BLaER1 (cell line): Measurements from ENCODE around the gene PDZD4.
A peak's percentile ranks its signal among the peaks of the same experiment; 100 is the strongest.

Experiments
- H3K27ac ChIP-seq: shearing (Covaris generic); formaldehyde crosslinking; 2 replicates; pipeline ENCODE4 v1.8.1; 2022
- H3K27me3 ChIP-seq: shearing (Covaris generic); formaldehyde crosslinking; 2 replicates; pipeline ENCODE4 v1.8.1; 2022
- H3K36me3 ChIP-seq: shearing (Covaris generic); formaldehyde crosslinking; 2 replicates; pipeline ENCODE4 v1.8.1; 2022
- H3K4me1 ChIP-seq: shearing (Covaris generic); formaldehyde crosslinking; 2 replicates; pipeline ENCODE4 v1.8.1; 2022
- H3K4me2 ChIP-seq: shearing (Covaris generic); formaldehyde crosslinking; 2 replicates; pipeline ENCODE4 v1.8.1; 2022
- H3K4me3 ChIP-seq: shearing (Covaris generic); formaldehyde crosslinking; 2 replicates; pipeline ENCODE4 v1.8.1; 2022
- H3K9ac ChIP-seq: shearing (Covaris generic); formaldehyde crosslinking; 2 replicates; pipeline ENCODE4 v1.8.1; 2022
- H3K9me3 ChIP-seq: shearing (Covaris generic); formaldehyde crosslinking; 2 replicates; pipeline ENCODE4 v1.8.1; 2022
- H4K20me1 ChIP-seq: shearing (Covaris generic); formaldehyde crosslinking; 2 replicates; pipeline ENCODE4 v1.8.1; 2022
- Cebpa-rat ChIP-seq: shearing (Covaris generic); IDR thresholded peaks from 2 replicates; pipeline ENCODE4 v1.8.1; 2022

Gene PDZD4

GRCh38 chrX:153765138-153766079 lies 64.9 kb downstream of the PDZD4 start:
- H3K4me1 ChIP-seq = peaks cover 63% of the 10 kb centered on the region
- peak overlapping the region; percentile 69 for H3K9ac ChIP-seq
- H3K27me3 ChIP-seq = peaks cover 23% of the 10 kb centered on the region; the same call in 1 of the 2 replicates
- TF ChIP-seq Cebpa-rat = no peak
- peak overlapping the region; percentile 42 for H3K4me3 ChIP-seq
- no peaks in the 10 kb centered on the region for H3K36me3 ChIP-seq
- H3K4me2 ChIP-seq = peak overlapping the region; percentile 72
- peak overlapping the region; percentile 74 for H3K27ac ChIP-seq
- H4K20me1 ChIP-seq = peaks cover 43% of the 10 kb centered on the region
- H3K9me3 ChIP-seq = no peaks in the 10 kb centered on the region

- Histone ChIP-seq H3K27ac (no peak overlapping the region), H3K4me1 (peaks cover 63% of the 10 kb centered on the region), H3K9me3 (no peaks in the 10 kb centered on the region), H3K4me2 (peak overlapping the region; percentile 72), H3K27me3 (peaks cover 25% of the 10 kb centered on the region; the same call in 1 of the 2 replicates), H3K9ac (0 out of 2 replicates have a peak overlapping the region, but pooled peaks have one; percentile 18), H4K20me1 (peaks cover 43% of the 10 kb centered on the region), H3K4me3 (no peak overlapping the region), H3K36me3 (no peaks in the 10 kb centered on the region)
- no peak for TF ChIP-seq Cebpa-rat
These were observed 65.6 kb downstream of the PDZD4 start for GRCh38 chrX:153764786-153765137.

- no peak within 1 kb of the TSS for H3K27ac ChIP-seq
- 0 out of 2 replicates have a peak within 1 kb of the TSS, but pooled peaks have one; percentile 18 for H3K9ac ChIP-seq
- peaks cover 40% of the 10 kb centered on the region for H4K20me1 ChIP-seq
- no peak within 1 kb of the TSS for H3K4me3 ChIP-seq
- H3K4me1 ChIP-seq = peaks cover 63% of the 10 kb centered on the region
- TF ChIP-seq Cebpa-rat = no peak
- peaks cover 30% of the 10 kb centered on the region; the same call in 1 of the 2 replicates for H3K27me3 ChIP-seq
- H3K4me2 ChIP-seq = peak within 1 kb of the TSS; percentile 72
- H3K9me3 ChIP-seq = no peaks in the 10 kb centered on the region
- H3K36me3 ChIP-seq = no peaks in the 10 kb centered on the region
These were observed 66.2 kb downstream of the PDZD4 start, which contains the start of gene PLXNB3 for GRCh38 chrX:153763989-153764755. Gene PLXNB3, plus strand, starts transcription at chrX:153764249. Its CDS starts 1,287 bp downstream, at chrX:153765536.

GRCh38 chrX:153763298-153763932 lies 66.9 kb downstream of the PDZD4 start:
- TF ChIP-seq Cebpa-rat = no peak
- Histone ChIP-seq H3K4me1 (peaks cover 62% of the 10 kb centered on the region), H4K20me1 (peaks cover 37% of the 10 kb centered on the region), H3K4me2 (peak overlapping the region; percentile 3; the same call in 1 of the 2 replicates), H3K4me3 (no peak overlapping the region), H3K36me3 (no peaks in the 10 kb centered on the region), H3K9ac (no peak overlapping the region), H3K27me3 (peaks cover 37% of the 10 kb centered on the region), H3K27ac (no peak overlapping the region), H3K9me3 (no peaks in the 10 kb centered on the region)

GRCh38 chrX:153762626-153763173 lies 67.6 kb downstream of the PDZD4 start:
- no peaks in the 10 kb centered on the region for H3K9me3 ChIP-seq
- no peak overlapping the region for H3K4me3 ChIP-seq
- peaks cover 37% of the 10 kb centered on the region for H4K20me1 ChIP-seq
- H3K36me3 ChIP-seq = no peaks in the 10 kb centered on the region
- H3K9ac ChIP-seq = no peak overlapping the region
- TF ChIP-seq Cebpa-rat = no peak
- peaks cover 44% of the 10 kb centered on the region for H3K27me3 ChIP-seq
- H3K27ac ChIP-seq = no peak overlapping the region
- H3K4me2 ChIP-seq = no peak overlapping the region
- H3K4me1 ChIP-seq = peaks cover 58% of the 10 kb centered on the region

GRCh38 chrX:153761863-153762262 lies 68.5 kb downstream of the PDZD4 start:
- peaks cover 50% of the 10 kb centered on the region for H3K4me1 ChIP-seq
- no peak overlapping the region for H3K27ac ChIP-seq
- no peak overlapping the region for H3K4me2 ChIP-seq
- H3K27me3 ChIP-seq = peaks cover 53% of the 10 kb centered on the region
- no peak overlapping the region for H3K4me3 ChIP-seq
- TF ChIP-seq Cebpa-rat = no peak
- no peak overlapping the region for H3K9ac ChIP-seq
- H3K36me3 ChIP-seq = no peaks in the 10 kb centered on the region
- peaks cover 37% of the 10 kb centered on the region for H4K20me1 ChIP-seq
- H3K9me3 ChIP-seq = no peaks in the 10 kb centered on the region

- Histone ChIP-seq H3K4me3 (no peak overlapping the region), H3K9ac (no peak overlapping the region), H3K4me1 (peaks cover 14% of the 10 kb centered on the region), H3K36me3 (no peaks in the 10 kb centered on the region), H3K4me2 (no peak overlapping the region), H3K27me3 (peaks cover 60% of the 10 kb centered on the region), H3K27ac (no peak overlapping the region), H3K9me3 (peaks cover 16% of the 10 kb centered on the region), H4K20me1 (no peaks in the 10 kb centered on the region)
- TF ChIP-seq Cebpa-rat = no peak
These were observed 75.2 kb downstream of the PDZD4 start for GRCh38 chrX:153755136-153755535.
